Breast epithelium (tissue), 3 donors: ENCODE data around the gene MIX23.

Experiments used
- CTCF ChIP-seq, 3 donors: fragments of 450-650 bp; IDR thresholded peaks; one replicate each; pipeline ENCODE4 v1.5.1; 2016 to 2017; ENCODE audit warnings: antibody characterized with exemption in 3 of 3, mild to moderate bottlenecking in 3 of 3, moderate library complexity in 3 of 3
- POLR2AphosphoS5 ChIP-seq, 3 donors: sonication (generic); formaldehyde crosslinking; IDR thresholded peaks; one replicate each; pipeline ENCODE4 v1.6.1; 2017; ENCODE audit warnings: antibody characterized with exemption in 3 of 3

GRCh38 chr3:122405015-122405414, 22.0 kb upstream of the MIX23 start:
- TF ChIP-seq CTCF (IDR thresholded peaks at IDR 0.05) (no peak), POLR2AphosphoS5 (IDR thresholded peaks at IDR 0.05) (no peak)
